Astrocyte (in vitro differentiated cells and primary cell): Measurements from ENCODE around the gene PKD2. TPM values are rescaled to one million over a fixed set of nuclear protein-coding genes. Genes with fewer than 3 reads are reported as not detected.

Experiments
- DNase-seq: peaks from one replicate; pipeline ENCODE4 v3.0.0-alpha.2; 2010; ENCODE audit warnings: low read depth
- FAIRE-seq: peaks from 2 replicates; lab custom pipeline; 2011; peaks lifted over from hg19 to GRCh38; lab: Jason Lieb, UNC
- H2AFZ ChIP-seq: 2 replicates; pipeline ENCODE4 v1.6.0; 2012; ENCODE audit warnings: low read depth, low read length, inconsistent platforms
- H3K27ac ChIP-seq: 2 replicates; pipeline ENCODE4 v1.5.1; 2011; ENCODE audit warnings: low read depth, low read length, inconsistent platforms
- H3K27me3 ChIP-seq: 2 replicates; pipeline ENCODE4 v1.6.0; 2011; ENCODE audit warnings: low read length, inconsistent platforms; ENCODE audit not compliant: insufficient read depth
- H3K36me3 ChIP-seq: 2 replicates; pipeline ENCODE4 v1.5.1; 2011; ENCODE audit warnings: low read length, inconsistent platforms; ENCODE audit not compliant: insufficient read depth
- H3K4me1 ChIP-seq: 2 replicates; pipeline ENCODE4 v1.5.1; 2011; ENCODE audit warnings: low read length, inconsistent platforms; ENCODE audit not compliant: insufficient read depth
- H3K4me2 ChIP-seq: 2 replicates; pipeline ENCODE4 v1.6.0; 2012; ENCODE audit warnings: low read length, inconsistent platforms
- H3K4me3 ChIP-seq: 2 replicates; pipeline ENCODE4 v1.5.1; 2011; ENCODE audit warnings: low read depth, mild to moderate bottlenecking, low read length, inconsistent platforms; ENCODE audit not compliant: insufficient read depth
- H3K79me2 ChIP-seq: 2 replicates; pipeline ENCODE4 v1.6.0; 2012; ENCODE audit warnings: mild to moderate bottlenecking, low read length, inconsistent platforms; ENCODE audit not compliant: insufficient read depth
- H3K9ac ChIP-seq: 2 replicates; pipeline ENCODE4 v1.6.0; 2012; ENCODE audit warnings: mild to moderate bottlenecking, low read length, inconsistent platforms
- H3K9me3 ChIP-seq: 2 replicates; pipeline ENCODE4 v1.5.1; 2012; ENCODE audit warnings: low read depth, mild to moderate bottlenecking, low read length, inconsistent platforms; ENCODE audit not compliant: insufficient read depth
- H4K20me1 ChIP-seq: 2 replicates; pipeline ENCODE4 v1.6.0; 2012; ENCODE audit warnings: low read length, inconsistent platforms; ENCODE audit not compliant: insufficient read depth
- H3K27ac Mint-ChIP-seq: one replicate; pipeline ENCODE4 v1.8.0; 2021; ENCODE audit warnings: mild to moderate bottlenecking, mixed read lengths; ENCODE audit not compliant: unreplicated experiment
- H3K27me3 Mint-ChIP-seq: one replicate; pipeline ENCODE4 v1.8.0; 2021; ENCODE audit warnings: low read depth, mixed read lengths; ENCODE audit not compliant: unreplicated experiment
- H3K36me3 Mint-ChIP-seq: one replicate; pipeline ENCODE4 v1.8.0; 2021; ENCODE audit warnings: low read depth, mixed read lengths; ENCODE audit not compliant: unreplicated experiment
- H3K4me1 Mint-ChIP-seq: one replicate; pipeline ENCODE4 v1.8.0; 2021; ENCODE audit warnings: low read depth, mixed read lengths; ENCODE audit not compliant: unreplicated experiment
- H3K4me3 Mint-ChIP-seq: one replicate; pipeline ENCODE4 v1.8.0; 2021; ENCODE audit warnings: mild to moderate bottlenecking, moderate library complexity, mixed read lengths; ENCODE audit not compliant: unreplicated experiment
- H3K9me3 Mint-ChIP-seq: one replicate; pipeline ENCODE4 v1.8.0; 2021; ENCODE audit warnings: mild to moderate bottlenecking, mixed read lengths; ENCODE audit not compliant: unreplicated experiment
- CTCF ChIP-seq: IDR thresholded peaks from 2 replicates; pipeline ENCODE4 v1.5.1; 2011; ENCODE audit warnings: low read depth, mild to moderate bottlenecking, inconsistent platforms, low read length, moderate library complexity; ENCODE audit not compliant: insufficient read depth
- EZH2 ChIP-seq: IDR thresholded peaks from 2 replicates; pipeline ENCODE4 v1.6.1; 2012; ENCODE audit warnings: mild to moderate bottlenecking, low read length, inconsistent platforms; ENCODE audit not compliant: insufficient read depth
- total RNA-seq: library from RNA; stranded (reverse); gene quantifications from 2 replicates; pipeline ENCODE4 v1.2.1, GENCODE V29; 2021

Gene PKD2
- total RNA-seq, 1 donor from 2014 or later, result 19.7 TPM

GRCh38 chr4:88080626-88081025 lies 73.2 kb downstream of the PKD2 start:
- no peaks in the 10 kb centered on the region for H3K4me1 ChIP-seq
- peaks cover 3% of the 10 kb centered on the region for H3K36me3 ChIP-seq
- no peaks in the 10 kb centered on the region for H4K20me1 ChIP-seq
- Mint-ChIP-seq H3K4me1 (peaks cover 9% of the 10 kb centered on the region), H3K27ac (no peak overlapping the region), H3K36me3 (peaks cover 6% of the 10 kb centered on the region), H3K4me3 (no peak overlapping the region), H3K9me3 (no peaks in the 10 kb centered on the region), H3K27me3 (peaks cover 5% of the 10 kb centered on the region)
- no peak for FAIRE-seq
- H3K4me3 ChIP-seq, result no peak overlapping the region
- no peak overlapping the region for H3K27ac ChIP-seq
- H3K79me2 ChIP-seq, result no peaks in the 10 kb centered on the region
- no peaks in the 10 kb centered on the region for H3K27me3 ChIP-seq
- no peak for DNase-seq
- H2AFZ ChIP-seq, result no peak overlapping the region
- no peak overlapping the region for H3K4me2 ChIP-seq
- TF ChIP-seq EZH2 (no peak), CTCF (no peak)
- H3K9me3 ChIP-seq, result no peaks in the 10 kb centered on the region
- H3K9ac ChIP-seq, result no peak overlapping the region

GRCh38 chr4:88087004-88087403 lies 79.6 kb downstream of the PKD2 start:
- H3K27ac ChIP-seq, result no peak overlapping the region
- no peak for TF ChIP-seq CTCF
- no peak for TF ChIP-seq EZH2
- peaks cover 8% of the 10 kb centered on the region for H3K27me3 Mint-ChIP-seq
- H3K4me3 Mint-ChIP-seq, result no peak overlapping the region
- H2AFZ ChIP-seq, result no peak overlapping the region
- no peaks in the 10 kb centered on the region for H3K36me3 ChIP-seq
- no peak for FAIRE-seq
- no peak overlapping the region for H3K9ac ChIP-seq
- no peak for DNase-seq
- no peaks in the 10 kb centered on the region for H4K20me1 ChIP-seq
- H3K4me1 ChIP-seq, result no peaks in the 10 kb centered on the region
- no peaks in the 10 kb centered on the region for H3K79me2 ChIP-seq
- H3K4me1 Mint-ChIP-seq, result no peaks in the 10 kb centered on the region
- no peak overlapping the region for H3K4me2 ChIP-seq
- no peaks in the 10 kb centered on the region for H3K9me3 Mint-ChIP-seq
- peaks cover 2% of the 10 kb centered on the region for H3K36me3 Mint-ChIP-seq
- no peak overlapping the region for H3K4me3 ChIP-seq
- H3K9me3 ChIP-seq, result no peaks in the 10 kb centered on the region
- no peak overlapping the region for H3K27ac Mint-ChIP-seq
- H3K27me3 ChIP-seq, result no peaks in the 10 kb centered on the region

GRCh38 chr4:88090898-88091297 lies 83.5 kb downstream of the PKD2 start:
- H3K4me3 ChIP-seq, result no peak overlapping the region
- H3K27me3 ChIP-seq, result no peaks in the 10 kb centered on the region
- H3K9ac ChIP-seq, result no peak overlapping the region
- Mint-ChIP-seq H3K4me3 (no peak overlapping the region), H3K4me1 (no peaks in the 10 kb centered on the region), H3K27me3 (peaks cover 3% of the 10 kb centered on the region), H3K36me3 (no peaks in the 10 kb centered on the region), H3K9me3 (no peaks in the 10 kb centered on the region), H3K27ac (no peak overlapping the region)
- H3K9me3 ChIP-seq, result no peaks in the 10 kb centered on the region
- H3K4me1 ChIP-seq, result no peaks in the 10 kb centered on the region
- H4K20me1 ChIP-seq, result no peaks in the 10 kb centered on the region
- no peak overlapping the region for H2AFZ ChIP-seq
- no peak overlapping the region for H3K27ac ChIP-seq
- no peaks in the 10 kb centered on the region for H3K36me3 ChIP-seq
- TF ChIP-seq EZH2 (no peak), CTCF (no peak)
- no peaks in the 10 kb centered on the region for H3K79me2 ChIP-seq
- no peak for DNase-seq
- no peak overlapping the region for H3K4me2 ChIP-seq
- no peak for FAIRE-seq
